Hindlimb muscle (tissue), 1 donor: ENCODE data around the gene ZNF205. TPM values are rescaled to one million over a fixed set of nuclear protein-coding genes. Genes with fewer than 3 reads are reported as not detected.
A peak's percentile ranks its signal among the peaks of the same experiment; 100 is the strongest.

Experiments
- DNase-seq: peaks from one replicate; pipeline ENCODE4 v3.0.0-alpha.2; 2013
- polyA plus RNA-seq: library from polyadenylated mRNA; unstranded; fragments of 120-200 nt; gene quantifications from one replicate; pipeline ENCODE4 v1.2.1, GENCODE V29; 2013; ENCODE audit not compliant: insufficient read length

The ZNF205 gene
- polyA plus RNA-seq, 1 donor, result 15.1 TPM

DNA sequence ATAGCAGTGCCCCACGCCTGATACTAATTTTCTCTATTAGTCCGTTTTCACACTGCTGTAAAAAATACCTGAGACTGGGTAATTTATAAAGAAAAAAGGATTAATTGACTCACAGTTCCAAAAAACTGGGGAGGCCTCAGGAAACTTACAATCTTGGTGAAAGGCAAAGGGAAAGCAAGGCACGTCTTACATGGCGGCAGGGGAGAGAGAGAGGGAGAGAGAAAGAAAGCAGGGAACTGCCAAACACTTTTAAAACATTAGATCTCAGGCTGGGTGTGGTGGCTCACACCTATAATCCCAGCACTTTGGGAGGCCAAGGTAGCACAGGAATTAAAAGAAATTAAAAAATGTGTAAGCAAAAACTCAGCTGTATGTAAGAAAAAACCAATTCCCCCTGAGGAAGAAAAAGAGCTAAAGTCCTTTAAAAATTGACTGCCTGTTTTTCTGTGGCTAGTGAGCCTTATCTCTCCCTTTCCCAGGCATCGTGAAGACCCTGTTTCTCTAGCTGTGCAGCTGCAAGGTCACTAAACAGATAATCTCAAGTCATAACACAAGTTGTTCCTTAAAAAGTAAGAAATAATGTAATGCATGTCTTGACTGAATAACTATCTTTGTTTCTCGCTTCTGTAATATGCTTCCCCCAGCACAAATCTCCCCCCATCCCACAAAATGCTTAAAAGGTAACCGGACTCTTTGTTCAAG, 27.3 kb upstream of the ZNF205 start:
- no peak for DNase-seq

DNA sequence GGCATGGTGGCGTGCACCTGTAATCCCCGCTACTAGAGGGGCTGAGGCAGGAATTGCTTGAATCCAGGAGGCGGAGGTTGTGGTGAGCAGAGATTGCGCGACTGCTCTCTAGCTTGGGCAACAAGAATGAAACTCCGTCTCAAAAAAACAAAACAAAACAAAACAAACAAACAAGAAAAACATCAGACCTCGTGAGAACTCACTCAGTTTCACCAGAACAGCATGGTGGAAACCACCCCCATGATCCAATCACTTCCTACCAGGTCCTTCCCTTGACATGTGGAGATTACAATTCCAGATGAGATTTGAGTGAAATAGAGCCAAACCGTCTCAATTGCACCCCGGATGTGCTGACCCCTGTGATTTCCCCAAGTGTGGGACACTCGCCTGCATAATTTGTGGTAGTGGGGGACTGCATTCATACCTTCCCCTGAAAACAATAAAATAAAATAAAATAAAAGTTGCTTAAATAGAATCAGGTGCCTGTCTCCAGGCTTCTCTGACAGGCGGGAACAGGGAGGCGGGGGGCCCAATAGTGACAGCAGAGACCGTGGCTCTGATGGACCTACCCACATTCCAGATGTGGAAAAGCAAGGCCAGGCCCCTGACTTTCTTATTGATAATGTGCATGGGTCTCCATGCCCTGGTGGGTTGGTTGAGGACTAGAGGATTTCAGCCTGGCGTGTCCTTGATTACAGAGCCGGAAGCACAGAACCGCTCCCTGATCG, 26.4 kb upstream of the ZNF205 start:
- no peak for DNase-seq

- DNase-seq, result no peak
Measured at GRCh38 chr16:3086596-3087242, 25.7 kb upstream of the ZNF205 start.

GRCh38 chr16:3087243-3088235, 24.8 kb upstream of the ZNF205 start:
- no peak for DNase-seq

DNA sequence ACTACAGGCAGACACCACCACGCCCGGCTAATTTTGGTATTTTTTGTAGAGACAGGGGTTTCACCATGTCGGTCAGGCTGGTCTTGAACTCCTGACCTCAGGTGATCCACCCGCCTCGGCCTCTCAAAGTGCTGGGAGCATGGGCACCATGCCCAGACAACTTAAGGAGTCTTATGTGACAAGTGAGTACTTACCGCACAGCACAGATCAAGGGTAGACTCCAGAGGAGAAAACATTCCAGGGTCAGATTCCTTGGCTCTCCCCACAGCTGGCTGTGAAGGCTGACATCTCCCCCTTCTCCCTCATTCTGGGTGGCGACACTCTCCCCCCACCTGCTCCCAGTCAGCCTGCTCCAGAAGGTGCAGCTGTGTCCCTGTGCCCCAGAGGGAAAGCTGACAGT, 23.9 kb upstream of the ZNF205 start:
- no peak for DNase-seq

- DNase-seq, result no peak
Measured at GRCh38 chr16:3088925-3089716, 23.3 kb upstream of the ZNF205 start.

- DNase-seq, result no peak
Measured at GRCh38 chr16:3089717-3090592, 22.4 kb upstream of the ZNF205 start.

DNA sequence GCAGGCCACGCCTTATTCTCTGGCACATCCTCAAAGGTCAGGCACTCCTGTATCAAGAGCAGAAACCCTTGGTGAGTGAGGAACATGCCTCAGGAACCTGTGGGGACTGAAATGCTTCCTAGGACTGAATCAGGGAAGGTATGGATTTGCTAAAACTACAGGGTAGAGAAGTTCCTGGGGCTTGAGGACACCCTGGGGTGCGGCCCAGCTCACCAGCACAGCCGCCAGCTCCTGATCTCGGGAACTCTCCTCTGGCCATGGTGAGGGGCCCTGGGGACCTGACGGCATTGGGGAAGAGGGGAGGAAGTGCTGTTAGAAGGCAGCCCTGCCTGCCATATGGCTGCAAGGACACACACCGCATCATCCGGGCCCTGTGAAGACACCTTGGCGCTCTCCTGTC, 20.8 kb upstream of the ZNF205 start:
- DNase-seq, result no peak

DNA sequence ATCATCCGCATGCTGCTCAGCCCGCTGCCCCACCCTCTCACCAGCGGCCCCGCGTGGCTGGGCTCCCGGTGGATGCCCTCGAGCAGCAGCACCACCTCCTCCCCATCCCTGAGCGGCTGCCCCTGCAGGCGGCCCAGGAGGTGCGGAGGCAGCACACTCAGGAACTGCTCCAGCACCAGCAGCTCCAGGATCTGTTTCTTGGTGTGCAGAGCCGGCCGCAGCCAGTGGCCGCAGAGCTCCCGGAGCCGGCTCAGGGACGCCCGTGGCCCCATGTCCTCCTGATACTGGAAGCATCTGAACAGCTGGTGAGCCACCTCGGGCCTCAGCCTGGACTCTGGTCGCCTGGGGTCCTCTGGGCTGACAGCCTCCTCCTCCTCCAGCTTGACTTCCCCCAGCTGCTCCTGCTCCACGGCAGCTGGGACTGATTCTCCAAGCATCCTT, 19.9 kb upstream of the ZNF205 start:
- DNase-seq, result no peak

DNA sequence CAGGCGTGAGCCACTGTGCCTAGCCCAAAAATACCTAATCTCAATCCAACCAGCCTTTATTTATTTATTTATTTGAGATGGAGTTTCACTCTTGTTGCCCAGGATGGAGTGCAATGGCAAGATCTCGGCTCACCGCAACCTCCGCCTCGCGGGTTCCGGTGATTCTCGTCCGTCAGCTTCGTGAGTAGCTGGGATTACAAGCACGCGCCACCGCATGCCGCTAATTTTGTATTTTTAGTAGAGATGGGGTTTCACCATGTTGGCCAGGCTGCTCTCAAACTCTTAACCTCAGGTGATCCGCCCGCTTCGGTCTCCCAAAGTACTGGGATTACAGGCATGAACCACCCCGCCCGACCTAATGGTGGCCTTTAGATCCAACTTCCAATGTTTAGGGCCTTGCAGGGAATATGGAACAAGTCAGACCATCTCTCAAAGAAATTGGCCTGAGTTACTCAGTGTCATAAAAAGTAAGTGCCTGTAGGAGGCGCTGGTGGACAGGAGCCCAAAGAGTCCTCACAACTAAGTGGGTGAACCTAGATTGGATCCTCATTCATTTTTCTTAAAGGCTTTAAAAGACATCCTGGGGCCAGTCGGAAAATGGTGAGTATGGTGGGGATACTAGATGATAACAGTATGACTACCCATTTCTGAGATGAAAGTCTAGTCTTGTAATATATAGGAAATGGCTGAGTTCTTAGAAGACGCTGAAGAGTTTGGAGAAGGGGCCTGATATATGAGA, 17.9 kb upstream of the ZNF205 start:
- DNase-seq, result no peak

- no peak for DNase-seq
Measured at GRCh38 chr16:3095869-3096268, 16.5 kb upstream of the ZNF205 start.

- no peak for DNase-seq
Measured at GRCh38 chr16:3096362-3096761, 16.0 kb upstream of the ZNF205 start.

DNA sequence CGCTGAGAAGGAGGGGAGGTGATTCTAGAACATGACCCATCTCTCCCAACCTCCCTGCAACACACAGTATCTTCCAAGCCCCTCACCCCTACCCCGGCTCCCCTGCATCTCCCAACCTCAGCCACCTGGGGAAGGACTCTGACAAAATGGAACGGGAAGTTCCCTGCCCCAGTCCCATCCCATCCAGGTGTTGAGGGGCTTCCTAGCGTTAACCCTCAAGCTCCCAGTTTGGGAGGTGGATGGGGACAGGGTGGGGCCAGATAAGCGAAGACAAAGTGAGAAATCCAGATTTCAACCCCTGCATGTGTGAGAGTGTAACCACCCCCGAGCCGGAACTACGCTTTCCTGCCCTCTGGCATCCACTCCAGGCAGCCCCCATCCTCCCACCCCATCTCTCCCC, 15.1 kb upstream of the ZNF205 start:
- no peak for DNase-seq

- DNase-seq, result no peak
Measured at GRCh38 chr16:3098459-3099394, 13.7 kb upstream of the ZNF205 start, which contains the start of gene ZSCAN10. Gene ZSCAN10, minus strand, starts transcription at chr16:3099294. Its CDS starts 6,357 bp downstream, at chr16:3092937.

GRCh38 chr16:3099395-3099731, 13.0 kb upstream of the ZNF205 start:
- DNase-seq, result no peak

- peak; percentile 76 for DNase-seq
Measured at GRCh38 chr16:3099732-3100499, 12.5 kb upstream of the ZNF205 start.

DNA sequence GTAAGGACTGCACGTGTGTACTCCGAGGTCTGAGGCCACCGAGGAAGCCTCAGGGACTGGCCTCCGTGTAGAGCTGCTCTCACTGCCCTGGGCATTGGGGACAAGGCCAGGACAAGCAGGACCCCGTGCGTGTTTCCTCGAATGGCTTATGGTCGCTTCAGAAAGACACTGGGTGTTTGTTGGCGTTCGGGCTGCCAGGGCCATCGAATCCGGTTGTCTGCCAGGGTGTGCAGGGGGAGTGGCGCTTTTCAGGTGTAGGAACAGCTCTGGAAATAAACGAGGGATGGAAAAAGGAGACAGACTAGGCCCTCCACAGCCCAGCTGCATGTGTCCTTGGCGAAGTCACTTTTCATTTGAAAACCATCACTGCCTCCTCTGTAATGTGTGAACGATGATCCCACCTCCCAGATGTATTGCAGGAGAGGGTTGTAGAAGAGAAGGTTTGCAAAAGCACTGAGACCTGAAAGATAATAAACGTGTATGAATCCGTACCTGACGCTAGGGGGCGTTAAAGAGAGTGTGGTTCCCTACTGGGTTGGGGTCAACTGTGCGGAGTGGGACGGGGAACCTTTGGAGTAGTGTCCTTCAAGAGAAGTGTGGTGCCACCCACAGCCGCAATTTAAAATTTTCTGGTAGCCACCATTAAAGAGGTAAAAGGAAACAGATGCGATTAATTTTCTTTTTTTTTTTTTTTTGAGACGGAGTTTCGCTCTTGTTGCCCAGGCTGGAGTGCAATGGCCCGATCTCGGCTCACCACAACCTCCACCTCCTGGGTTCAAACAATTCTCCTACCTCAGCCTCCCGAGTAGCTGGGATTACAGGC, 11.2 kb upstream of the ZNF205 start:
- no peak for DNase-seq
